Measurements from ENCODE around the gene TENM4. TPM values are rescaled to one million over a fixed set of nuclear protein-coding genes. Genes with fewer than 3 reads are reported as not detected.

The TENM4 gene
- total RNA-seq, 1 donor from 2014 or later, result 50.7 TPM

- Mint-ChIP-seq H3K4me1 (ENCODE audit: low read depth, unreplicated experiment) (no peaks in the 10 kb centered on the region), H3K27me3 (ENCODE audit: unreplicated experiment) (no peaks in the 10 kb centered on the region), H3K4me3 (ENCODE audit: unreplicated experiment) (no peak overlapping the region), H3K27ac (ENCODE audit: unreplicated experiment) (no peak overlapping the region), H3K36me3 (ENCODE audit: unreplicated experiment) (peaks cover 5% of the 10 kb centered on the region), H3K9me3 (ENCODE audit: unreplicated experiment) (peaks cover 2% of the 10 kb centered on the region)
- DNase-seq, result no peak
- TF ChIP-seq, protein P1, sequence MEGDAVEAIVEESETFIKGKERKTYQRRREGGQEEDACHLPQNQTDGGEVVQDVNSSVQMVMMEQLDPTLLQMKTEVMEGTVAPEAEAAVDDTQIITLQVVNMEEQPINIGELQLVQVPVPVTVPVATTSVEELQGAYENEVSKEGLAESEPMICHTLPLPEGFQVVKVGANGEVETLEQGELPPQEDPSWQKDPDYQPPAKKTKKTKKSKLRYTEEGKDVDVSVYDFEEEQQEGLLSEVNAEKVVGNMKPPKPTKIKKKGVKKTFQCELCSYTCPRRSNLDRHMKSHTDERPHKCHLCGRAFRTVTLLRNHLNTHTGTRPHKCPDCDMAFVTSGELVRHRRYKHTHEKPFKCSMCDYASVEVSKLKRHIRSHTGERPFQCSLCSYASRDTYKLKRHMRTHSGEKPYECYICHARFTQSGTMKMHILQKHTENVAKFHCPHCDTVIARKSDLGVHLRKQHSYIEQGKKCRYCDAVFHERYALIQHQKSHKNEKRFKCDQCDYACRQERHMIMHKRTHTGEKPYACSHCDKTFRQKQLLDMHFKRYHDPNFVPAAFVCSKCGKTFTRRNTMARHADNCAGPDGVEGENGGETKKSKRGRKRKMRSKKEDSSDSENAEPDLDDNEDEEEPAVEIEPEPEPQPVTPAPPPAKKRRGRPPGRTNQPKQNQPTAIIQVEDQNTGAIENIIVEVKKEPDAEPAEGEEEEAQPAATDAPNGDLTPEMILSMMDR (IDR thresholded peaks at IDR 0.05; ENCODE audit: partially characterized antibody, unreplicated experiment), result no peak
These were observed 588.8 kb downstream of the TENM4 start for GRCh38 chr11:78851878-78852586.

DNA sequence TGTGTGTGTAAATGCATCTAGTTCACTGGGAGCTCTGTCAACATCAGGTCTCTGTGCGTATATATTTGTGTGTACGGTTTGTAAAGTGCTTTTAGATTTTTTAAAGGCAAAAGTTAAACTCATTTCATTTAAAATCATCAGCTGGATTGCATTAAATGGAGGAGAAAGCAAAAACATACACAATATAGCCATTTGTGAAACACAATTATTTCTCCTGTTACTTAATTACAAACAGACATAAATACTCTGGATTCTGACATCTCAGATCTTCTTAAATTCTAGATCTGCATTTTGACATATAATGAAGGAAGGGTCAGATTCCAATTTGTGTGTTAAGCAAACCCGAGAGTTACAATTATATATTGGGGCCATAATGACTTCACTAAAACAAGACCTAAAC lies 590.8 kb downstream of the TENM4 start:
- Mint-ChIP-seq H3K4me1 (ENCODE audit: low read depth, unreplicated experiment) (peaks cover 1% of the 10 kb centered on the region), H3K27ac (ENCODE audit: unreplicated experiment) (no peak overlapping the region), H3K4me3 (ENCODE audit: unreplicated experiment) (no peak overlapping the region), H3K27me3 (ENCODE audit: unreplicated experiment) (peaks cover 3% of the 10 kb centered on the region), H3K9me3 (ENCODE audit: unreplicated experiment) (peaks cover 2% of the 10 kb centered on the region), H3K36me3 (ENCODE audit: unreplicated experiment) (peaks cover 5% of the 10 kb centered on the region)
- TF ChIP-seq, protein P1 (IDR thresholded peaks at IDR 0.05; ENCODE audit: partially characterized antibody, unreplicated experiment), result no peak
- no peak for DNase-seq

- Mint-ChIP-seq H3K36me3 (ENCODE audit: unreplicated experiment) (peaks cover 5% of the 10 kb centered on the region), H3K27me3 (ENCODE audit: unreplicated experiment) (peaks cover 8% of the 10 kb centered on the region), H3K27ac (ENCODE audit: unreplicated experiment) (no peak overlapping the region), H3K4me1 (ENCODE audit: low read depth, unreplicated experiment) (peaks cover 1% of the 10 kb centered on the region), H3K4me3 (ENCODE audit: unreplicated experiment) (no peak overlapping the region), H3K9me3 (ENCODE audit: unreplicated experiment) (peaks cover 5% of the 10 kb centered on the region)
- TF ChIP-seq, protein P1 (IDR thresholded peaks at IDR 0.05; ENCODE audit: partially characterized antibody, unreplicated experiment), result no peak
- no peak for DNase-seq
These were observed 594.6 kb downstream of the TENM4 start for GRCh38 chr11:78846269-78846668.

DNA sequence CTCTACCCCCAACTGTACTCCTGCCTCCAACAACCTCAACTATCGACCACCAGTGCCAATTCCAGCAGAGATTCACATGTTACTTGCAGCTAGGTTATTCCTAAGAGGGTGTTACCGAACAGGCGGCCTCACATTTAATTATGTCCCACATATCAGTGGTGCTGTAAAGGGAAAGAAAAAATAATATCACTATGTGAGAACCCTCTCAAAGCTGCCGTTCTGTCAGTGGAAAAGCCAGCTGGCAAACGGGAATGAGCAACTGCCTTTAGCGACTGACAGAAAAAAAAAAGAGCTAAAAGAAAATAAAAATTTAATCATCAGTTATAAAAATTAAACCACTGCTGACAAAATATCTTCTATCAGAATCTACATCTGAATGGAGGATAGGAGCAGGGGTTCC lies 595.3 kb downstream of the TENM4 start:
- H3K4me1 Mint-ChIP-seq (ENCODE audit: low read depth, unreplicated experiment), result peaks cover 1% of the 10 kb centered on the region
- H3K4me3 Mint-ChIP-seq (ENCODE audit: unreplicated experiment), result no peak overlapping the region
- H3K27me3 Mint-ChIP-seq (ENCODE audit: unreplicated experiment), result peaks cover 8% of the 10 kb centered on the region
- H3K36me3 Mint-ChIP-seq (ENCODE audit: unreplicated experiment), result peaks cover 4% of the 10 kb centered on the region
- TF ChIP-seq, protein P1 (IDR thresholded peaks at IDR 0.05; ENCODE audit: partially characterized antibody, unreplicated experiment), result no peak
- peaks cover 5% of the 10 kb centered on the region for H3K9me3 Mint-ChIP-seq (ENCODE audit: unreplicated experiment)
- no peak overlapping the region for H3K27ac Mint-ChIP-seq (ENCODE audit: unreplicated experiment)
- DNase-seq, result no peak

DNA sequence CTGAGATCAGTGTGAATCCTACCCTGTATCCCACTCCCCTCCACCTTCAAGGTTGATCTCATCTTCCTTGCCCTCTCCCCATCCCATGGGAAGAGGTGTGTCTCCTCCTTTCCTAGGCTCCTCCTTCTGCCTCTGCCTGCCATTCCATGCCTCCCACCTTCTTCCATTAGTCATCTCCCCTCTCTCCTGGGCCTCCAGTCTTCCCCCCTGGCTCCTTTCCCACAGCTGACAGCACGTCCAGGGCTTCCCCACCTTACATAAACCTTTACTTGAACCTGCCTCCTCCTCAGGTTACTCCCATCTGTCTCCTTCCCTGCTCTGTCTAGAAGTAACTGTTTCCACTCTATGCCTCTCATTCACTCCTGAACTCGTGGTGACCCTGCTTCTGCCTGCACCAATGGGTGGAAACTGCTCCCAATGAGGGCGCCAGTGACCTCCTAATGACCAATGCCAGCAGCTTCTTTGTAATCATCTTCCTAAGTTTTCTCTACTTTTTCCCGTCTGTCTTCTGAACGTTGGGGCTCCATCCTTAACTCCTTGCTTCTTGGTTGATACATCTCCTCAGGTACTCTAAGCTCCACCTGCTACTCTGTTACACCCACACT lies 599.3 kb downstream of the TENM4 start:
- Mint-ChIP-seq H3K4me1 (ENCODE audit: low read depth, unreplicated experiment) (peaks cover 1% of the 10 kb centered on the region), H3K27me3 (ENCODE audit: unreplicated experiment) (peaks cover 8% of the 10 kb centered on the region), H3K27ac (ENCODE audit: unreplicated experiment) (no peak overlapping the region), H3K4me3 (ENCODE audit: unreplicated experiment) (no peak overlapping the region), H3K9me3 (ENCODE audit: unreplicated experiment) (peaks cover 3% of the 10 kb centered on the region), H3K36me3 (ENCODE audit: unreplicated experiment) (no peaks in the 10 kb centered on the region)
- DNase-seq, result no peak
- TF ChIP-seq, protein P1 (IDR thresholded peaks at IDR 0.05; ENCODE audit: partially characterized antibody, unreplicated experiment), result no peak
